Activated T-helper 2 cell treated with anti-CD3 and anti-CD28 coated beads, Interferon-gamma antibody, Interleukin-2, Interleukin-4, amounts not matched to agents 10 μg/mL and 5 μg/mL and 100 μg/mL, durations not matched to agents 14 hours and 24 hours and 36 hours (primary cell): ENCODE measurements around the gene SMG9. TPM values are rescaled to one million over a fixed set of nuclear protein-coding genes. Genes with fewer than 3 reads are reported as not detected.

Source experiments
- DNase-seq: peaks from one replicate; pipeline ENCODE4 v3.0.0; 2021; ENCODE audit warnings: low spot score
- H3K27ac Mint-ChIP-seq: one replicate; pipeline ENCODE4 v1.8.0; 2021; ENCODE audit warnings: mixed read lengths
- H3K27me3 Mint-ChIP-seq: one replicate; pipeline ENCODE4 v1.8.0; 2021; ENCODE audit warnings: low read depth, mixed read lengths
- H3K36me3 Mint-ChIP-seq: one replicate; pipeline ENCODE4 v1.8.0; 2021; ENCODE audit warnings: low read depth, mixed read lengths
- H3K4me1 Mint-ChIP-seq: one replicate; pipeline ENCODE4 v1.8.0; 2021; ENCODE audit warnings: low read depth, mixed read lengths
- H3K4me3 Mint-ChIP-seq: one replicate; pipeline ENCODE4 v1.8.0; 2021; ENCODE audit warnings: low read depth, mild to moderate bottlenecking, moderate library complexity, mixed read lengths
- H3K9me3 Mint-ChIP-seq: one replicate; pipeline ENCODE4 v1.8.0; 2021; ENCODE audit warnings: mixed read lengths
- intact Hi-C: fragments of 100-400 bp; cut with micrococcal nuclease; formaldehyde crosslinking; loops from one replicate; pipeline ENCODE4 v1.15.1; 2023
- total RNA-seq: library from RNA; stranded (reverse); gene quantifications from 2 replicates; pipeline ENCODE4 v1.2.3, GENCODE V29; 2022

Gene SMG9
- total RNA-seq, 1 donor from 2014 or later, result 69.1 TPM

GRCh38 chr19:43723588-43723987 is 31.2 kb downstream of the SMG9 start:
- H3K27ac Mint-ChIP-seq, result no peak overlapping the region
- no peak for DNase-seq
- H3K4me3 Mint-ChIP-seq, result no peak overlapping the region
- no peaks in the 10 kb centered on the region for H3K27me3 Mint-ChIP-seq
- no peaks in the 10 kb centered on the region for H3K9me3 Mint-ChIP-seq
- H3K36me3 Mint-ChIP-seq, result peaks cover 8% of the 10 kb centered on the region
- H3K4me1 Mint-ChIP-seq, result peaks cover 3% of the 10 kb centered on the region
- intact Hi-C loops, result no loop called here

GRCh38 chr19:43721469-43722048 is 33.2 kb downstream of the SMG9 start:
- no peaks in the 10 kb centered on the region for H3K27me3 Mint-ChIP-seq
- no peak for DNase-seq
- peaks cover 3% of the 10 kb centered on the region for H3K4me1 Mint-ChIP-seq
- no peak overlapping the region for H3K4me3 Mint-ChIP-seq
- no peaks in the 10 kb centered on the region for H3K9me3 Mint-ChIP-seq
- intact Hi-C loops, result no loop called here
- no peak overlapping the region for H3K27ac Mint-ChIP-seq
- no peaks in the 10 kb centered on the region for H3K36me3 Mint-ChIP-seq

GRCh38 chr19:43720936-43721335 is 33.8 kb downstream of the SMG9 start:
- Mint-ChIP-seq H3K36me3 (no peaks in the 10 kb centered on the region), H3K9me3 (no peaks in the 10 kb centered on the region), H3K4me3 (no peak overlapping the region), H3K4me1 (peaks cover 3% of the 10 kb centered on the region), H3K27ac (no peak overlapping the region), H3K27me3 (no peaks in the 10 kb centered on the region)
- DNase-seq, result no peak
- intact Hi-C loops, result no loop called here

GRCh38 chr19:43719918-43720317 is 34.8 kb downstream of the SMG9 start:
- intact Hi-C loops, result loop anchor here (5.0 kb wide), 1 partner anchor 43 kb away; no protein-coding TSS in a partner anchor

GRCh38 chr19:43719378-43719868 is 35.3 kb downstream of the SMG9 start:
- H3K4me3 Mint-ChIP-seq, result no peak overlapping the region
- H3K36me3 Mint-ChIP-seq, result no peaks in the 10 kb centered on the region
- intact Hi-C loops, result loop anchor here (5.0 kb wide), 1 partner anchor 42 kb away; no protein-coding TSS in a partner anchor
- no peak for DNase-seq
- H3K9me3 Mint-ChIP-seq, result no peaks in the 10 kb centered on the region
- no peaks in the 10 kb centered on the region for H3K27me3 Mint-ChIP-seq
- H3K4me1 Mint-ChIP-seq, result no peaks in the 10 kb centered on the region
- H3K27ac Mint-ChIP-seq, result no peak overlapping the region

More at GRCh38 chr19:43719918-43720317, 34.8 kb downstream of the SMG9 start:
- Mint-ChIP-seq H3K9me3 (no peaks in the 10 kb centered on the region), H3K36me3 (no peaks in the 10 kb centered on the region), H3K27ac (no peak overlapping the region), H3K4me1 (no peaks in the 10 kb centered on the region), H3K4me3 (no peak overlapping the region), H3K27me3 (no peaks in the 10 kb centered on the region)
- DNase-seq, result no peak

GRCh38 chr19:43718627-43719377 is 36.0 kb downstream of the SMG9 start:
- H3K4me3 Mint-ChIP-seq, result no peak overlapping the region

GRCh38 chr19:43715776-43716175 is 39.0 kb downstream of the SMG9 start, which contains the start of gene IRGC:
Gene IRGC, plus strand, starts transcription at chr19:43716076. Its CDS starts 2,483 bp downstream, at chr19:43718559.
- no peaks in the 10 kb centered on the region for H3K9me3 Mint-ChIP-seq
- no peak for DNase-seq
- no peak within 1 kb of the TSS for H3K4me3 Mint-ChIP-seq
- intact Hi-C loops, result loop anchor here (5.0 kb wide), 1 partner anchor 38 kb away; no protein-coding TSS in a partner anchor
- H3K36me3 Mint-ChIP-seq, result no peaks in the 10 kb centered on the region
- H3K4me1 Mint-ChIP-seq, result peaks cover 3% of the 10 kb centered on the region
- H3K27ac Mint-ChIP-seq, result no peak within 1 kb of the TSS
- H3K27me3 Mint-ChIP-seq, result no peaks in the 10 kb centered on the region

More at GRCh38 chr19:43718627-43719377, 36.0 kb downstream of the SMG9 start:
- H3K27me3 Mint-ChIP-seq, result no peaks in the 10 kb centered on the region
- no peak overlapping the region for H3K27ac Mint-ChIP-seq
- H3K9me3 Mint-ChIP-seq, result no peaks in the 10 kb centered on the region
- no peaks in the 10 kb centered on the region for H3K4me1 Mint-ChIP-seq
- intact Hi-C loops, result loop anchor here (5.0 kb wide), 1 partner anchor 42 kb away; no protein-coding TSS in a partner anchor
- no peak for DNase-seq
- no peaks in the 10 kb centered on the region for H3K36me3 Mint-ChIP-seq

- Mint-ChIP-seq H3K36me3 (no peaks in the 10 kb centered on the region), H3K4me1 (peaks cover 3% of the 10 kb centered on the region), H3K27ac (no peak overlapping the region), H3K9me3 (peaks cover 4% of the 10 kb centered on the region), H3K27me3 (no peaks in the 10 kb centered on the region), H3K4me3 (no peak overlapping the region)
- no peak for DNase-seq
- intact Hi-C loops, result no loop called here
Observed at GRCh38 chr19:43713208-43713607, 41.6 kb downstream of the SMG9 start.

GRCh38 chr19:43711751-43712355 is 42.9 kb downstream of the SMG9 start:
- H3K27me3 Mint-ChIP-seq, result no peaks in the 10 kb centered on the region
- H3K36me3 Mint-ChIP-seq, result no peaks in the 10 kb centered on the region
- H3K4me3 Mint-ChIP-seq, result no peak overlapping the region
- peaks cover 3% of the 10 kb centered on the region for H3K4me1 Mint-ChIP-seq
- DNase-seq, result no peak
- intact Hi-C loops, result no loop called here
- peaks cover 7% of the 10 kb centered on the region for H3K9me3 Mint-ChIP-seq
- H3K27ac Mint-ChIP-seq, result no peak overlapping the region

GRCh38 chr19:43708716-43709115 is 46.0 kb downstream of the SMG9 start:
- Mint-ChIP-seq H3K36me3 (no peaks in the 10 kb centered on the region), H3K9me3 (peaks cover 7% of the 10 kb centered on the region), H3K27ac (no peak overlapping the region), H3K27me3 (peaks cover 3% of the 10 kb centered on the region), H3K4me1 (peaks cover 3% of the 10 kb centered on the region), H3K4me3 (no peak overlapping the region)
- intact Hi-C loops, result no loop called here
- DNase-seq, result no peak

GRCh38 chr19:43707158-43707712 is 47.5 kb downstream of the SMG9 start:
- intact Hi-C loops, result no loop called here
- Mint-ChIP-seq H3K4me1 (peaks cover 3% of the 10 kb centered on the region), H3K9me3 (peaks cover 7% of the 10 kb centered on the region), H3K27ac (no peak overlapping the region), H3K36me3 (no peaks in the 10 kb centered on the region), H3K27me3 (peaks cover 3% of the 10 kb centered on the region), H3K4me3 (no peak overlapping the region)
- no peak for DNase-seq

- no peak overlapping the region for H3K27ac Mint-ChIP-seq
- H3K27me3 Mint-ChIP-seq, result peaks cover 3% of the 10 kb centered on the region
- H3K4me3 Mint-ChIP-seq, result no peak overlapping the region
- H3K9me3 Mint-ChIP-seq, result peaks cover 11% of the 10 kb centered on the region
- H3K4me1 Mint-ChIP-seq, result peaks cover 11% of the 10 kb centered on the region
- H3K36me3 Mint-ChIP-seq, result no peaks in the 10 kb centered on the region
- DNase-seq, result no peak
- intact Hi-C loops, result no loop called here
Observed at GRCh38 chr19:43705729-43706128, 49.0 kb downstream of the SMG9 start.
